H9 (cell line): ENCODE measurements around the gene SCAF8. TPM values are rescaled to one million over a fixed set of nuclear protein-coding genes. Genes with fewer than 3 reads are reported as not detected.

Source experiments
- DNase-seq: peaks from one replicate; pipeline ENCODE4 v3.0.0-alpha.2; 2017
- H2AFZ ChIP-seq: one replicate; pipeline ENCODE4 v1.6.1; 2013; ENCODE audit warnings: mild to moderate bottlenecking, low read length, control low read depth, moderate library complexity
- H2AK5ac ChIP-seq: 2 replicates; pipeline ENCODE4 v1.6.1; 2013; ENCODE audit warnings: low read length, control low read depth, mixed read lengths; ENCODE audit not compliant: insufficient read length
- H2BK120ac ChIP-seq: one replicate; pipeline ENCODE4 v1.6.1; 2013; ENCODE audit warnings: low read depth, mild to moderate bottlenecking, low read length, control low read depth, inconsistent platforms; ENCODE audit not compliant: poor library complexity, severe bottlenecking
- H2BK12ac ChIP-seq: 2 replicates; pipeline ENCODE4 v1.6.1; 2013; ENCODE audit warnings: low read length, control low read depth, mixed read lengths, low read depth; ENCODE audit not compliant: insufficient read length
- H2BK15ac ChIP-seq: 2 replicates; pipeline ENCODE4 v1.6.1; 2013; ENCODE audit warnings: low read depth, low read length, control low read depth
- H2BK20ac ChIP-seq: one replicate; pipeline ENCODE4 v1.6.1; 2013; ENCODE audit warnings: low read depth, mild to moderate bottlenecking, low read length, control low read depth, inconsistent platforms; ENCODE audit not compliant: poor library complexity, severe bottlenecking
- H2BK5ac ChIP-seq: 2 replicates; pipeline ENCODE4 v1.6.1; 2013; ENCODE audit warnings: low read length, control low read depth, mixed read lengths; ENCODE audit not compliant: insufficient read length
- H3K14ac ChIP-seq: 2 replicates; pipeline ENCODE4 v1.6.1; 2013; ENCODE audit warnings: low read length, control low read depth; ENCODE audit not compliant: insufficient read depth
- H3K18ac ChIP-seq: 2 replicates; pipeline ENCODE4 v1.6.1; 2013; ENCODE audit warnings: low read depth, mild to moderate bottlenecking, mixed read lengths, low read length, control low read depth; ENCODE audit not compliant: insufficient read length
- H3K23ac ChIP-seq: 2 replicates; pipeline ENCODE4 v1.6.1; 2013; ENCODE audit warnings: low read length, control low read depth, mixed read lengths, low read depth; ENCODE audit not compliant: insufficient read length
- H3K23me2 ChIP-seq: 2 replicates; pipeline ENCODE4 v1.6.1; 2013; ENCODE audit warnings: low read depth, mild to moderate bottlenecking, mixed read lengths, low read length, control low read depth; ENCODE audit not compliant: insufficient read length, poor library complexity, severe bottlenecking
- H3K27ac ChIP-seq: 2 replicates; pipeline ENCODE4 v1.5.1; 2013; ENCODE audit warnings: low read length, control low read depth, mixed read lengths, low read depth; ENCODE audit not compliant: insufficient read length
- H3K27me3 ChIP-seq: 2 replicates; pipeline ENCODE4 v1.6.1; 2013; ENCODE audit warnings: low read length, control low read depth, inconsistent platforms; ENCODE audit not compliant: insufficient read depth
- H3K4ac ChIP-seq: 2 replicates; pipeline ENCODE4 v1.6.1; 2013; ENCODE audit warnings: low read depth, mild to moderate bottlenecking, control low read depth, inconsistent platforms, low read length, moderate library complexity
- H3K4me1 ChIP-seq: 2 replicates; pipeline ENCODE4 v1.6.1; 2013; ENCODE audit warnings: low read length, control low read depth, inconsistent platforms; ENCODE audit not compliant: insufficient read depth
- H3K4me2 ChIP-seq: 2 replicates; pipeline ENCODE4 v1.6.1; 2013; ENCODE audit warnings: low read length, control low read depth, mixed read lengths; ENCODE audit not compliant: insufficient read length, insufficient read depth
- H3K56ac ChIP-seq: 2 replicates; pipeline ENCODE4 v1.6.1; 2013; ENCODE audit warnings: low read depth, mild to moderate bottlenecking, mixed read lengths, low read length, control low read depth; ENCODE audit not compliant: insufficient read length
- H3K79me1 ChIP-seq: 2 replicates; pipeline ENCODE4 v1.6.1; 2013; ENCODE audit warnings: low read depth, mild to moderate bottlenecking, moderate library complexity, low read length, control low read depth, inconsistent platforms; ENCODE audit not compliant: insufficient read depth, poor library complexity, severe bottlenecking
- H3K79me2 ChIP-seq: 2 replicates; pipeline ENCODE4 v1.6.1; 2013; ENCODE audit warnings: low read length, control low read depth, inconsistent platforms; ENCODE audit not compliant: insufficient read depth
- H3K9ac ChIP-seq: 2 replicates; pipeline ENCODE4 v1.6.1; 2013; ENCODE audit warnings: low read length, control low read depth, mixed read lengths; ENCODE audit not compliant: insufficient read length; ENCODE audit errors: extremely low read depth
- H3K9me3 ChIP-seq: one replicate; pipeline ENCODE4 v1.6.1; 2013; ENCODE audit warnings: low read depth, low read length, inconsistent platforms; ENCODE audit not compliant: control insufficient read depth
- H3T11ph ChIP-seq: one replicate; pipeline ENCODE4 v1.6.1; 2013; ENCODE audit warnings: mild to moderate bottlenecking, low read length, control low read depth, inconsistent platforms
- H4K20me1 ChIP-seq: one replicate; pipeline ENCODE4 v1.6.1; 2013; ENCODE audit not compliant: control insufficient read depth, insufficient read length, insufficient read depth
- H4K5ac ChIP-seq: 2 replicates; pipeline ENCODE4 v1.6.1; 2013; ENCODE audit warnings: low read depth, mild to moderate bottlenecking, mixed read lengths, low read length, control low read depth; ENCODE audit not compliant: insufficient read length
- H4K8ac ChIP-seq: replicated peaks from 2 replicates; pipeline ENCODE4 v1.6.1; 2013; ENCODE audit warnings: low read length, control low read depth, mixed read lengths, low read depth; ENCODE audit not compliant: insufficient read length
- H4K91ac ChIP-seq: 2 replicates; pipeline ENCODE4 v1.6.1; 2013; ENCODE audit warnings: low read depth, mild to moderate bottlenecking, moderate library complexity, mixed read lengths, low read length, control low read depth; ENCODE audit not compliant: insufficient read length
- H3K27ac Mint-ChIP-seq, 3 experiments: 2 replicates in 2 of 3; 3 replicates in 1 of 3; pipeline ENCODE4 v1.8.0; 2020 to 2021; ENCODE audit warnings: mixed read lengths in 3 of 3, mild to moderate bottlenecking in 1 of 3, moderate library complexity in 1 of 3
- H3K27me3 Mint-ChIP-seq: 2 replicates; pipeline ENCODE4 v1.8.0; 2021; ENCODE audit warnings: low read depth, mild to moderate bottlenecking, moderate library complexity, mixed read lengths
- H3K36me3 Mint-ChIP-seq, 3 experiments: 2 replicates in 2 of 3; 3 replicates in 1 of 3; pipeline ENCODE4 v1.8.0; 2020 to 2021; ENCODE audit warnings: low read depth in 3 of 3, mixed read lengths in 3 of 3; ENCODE audit not compliant: insufficient read depth in 1 of 3
- H3K4me1 Mint-ChIP-seq, 2 experiments: 2 replicates each; pipeline ENCODE4 v1.8.0; 2020; ENCODE audit warnings: mixed read lengths in 2 of 2
- H3K4me3 Mint-ChIP-seq, 2 experiments: 2 replicates in 1 of 2; 3 replicates in 1 of 2; pipeline ENCODE4 v1.8.0; 2020 to 2021; ENCODE audit warnings: mild to moderate bottlenecking in 2 of 2, mixed read lengths in 2 of 2, moderate library complexity in 1 of 2
- H3K9me3 Mint-ChIP-seq, 2 experiments: 2 replicates in 1 of 2; 3 replicates in 1 of 2; pipeline ENCODE4 v1.8.0; 2020; ENCODE audit warnings: mild to moderate bottlenecking in 2 of 2, mixed read lengths in 2 of 2, moderate library complexity in 1 of 2
- WGBS: extraction: QIAGEN DNeasy Blood & Tissue Kit; methylation state at CpG from one replicate; pipeline ENCODE4 v1.1.7; 2013; ENCODE audit warnings: missing lambda C conversion rate, low lambda C conversion rate, mixed read lengths; ENCODE audit not compliant: insufficient read length; ENCODE audit errors: extremely low coverage; 5-methylcytosine and 5-hydroxymethylcytosine counted together
- total RNA-seq: library from RNA; stranded (reverse); gene quantifications from 2 replicates; pipeline ENCODE4 v1.2.1, GENCODE V29; 2021
- TF ChIP-seq, protein P1 (sequence below): fragments of 200-600 bp; sonication (generic); conservative IDR thresholded peaks from 3 replicates; pipeline ENCODE4 v1.8.0; 2021; ENCODE audit warnings: antibody characterized with exemption, mild to moderate bottlenecking

SCAF8 gene
- total RNA-seq, 1 experiment from 2014 or later = 78.5 TPM

DNA sequence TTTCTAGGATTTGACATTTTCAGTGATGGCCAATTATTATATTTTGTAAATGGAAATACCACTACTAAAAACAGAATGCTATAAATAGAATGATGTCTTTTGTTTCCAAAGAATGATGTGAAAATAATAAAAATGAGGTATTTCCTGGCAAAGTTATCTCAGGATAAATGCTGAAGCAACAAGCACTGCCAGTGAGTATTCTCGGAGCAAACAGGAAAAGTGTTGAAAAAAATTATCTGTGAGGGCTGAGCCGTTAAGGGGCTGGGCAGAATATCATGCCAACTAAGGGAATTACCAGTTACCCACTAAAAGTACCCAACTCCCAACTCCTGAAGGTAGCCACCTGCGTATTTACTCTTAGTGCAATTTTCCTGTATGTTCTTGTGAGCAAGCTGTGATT lies 23.6 kb upstream of the SCAF8 start:
- no peak overlapping the region for H3T11ph ChIP-seq
- no peak overlapping the region for H3K9ac ChIP-seq
- no peak overlapping the region for H3K4ac ChIP-seq
- H4K20me1 ChIP-seq = no peaks in the 10 kb centered on the region
- no peak overlapping the region for H4K8ac ChIP-seq
- no peaks in the 10 kb centered on the region for H3K23me2 ChIP-seq
- H3K27me3 ChIP-seq = no peaks in the 10 kb centered on the region
- no peak overlapping the region for H2BK12ac ChIP-seq
- no peaks in the 10 kb centered on the region for H3K9me3 ChIP-seq
- no peak overlapping the region for H3K4me2 ChIP-seq
- H4K91ac ChIP-seq = no peak overlapping the region
- H2BK5ac ChIP-seq = no peak overlapping the region
- no peaks in the 10 kb centered on the region for H3K36me3 Mint-ChIP-seq
- H3K27ac ChIP-seq = no peak overlapping the region
- no peaks in the 10 kb centered on the region for H3K79me2 ChIP-seq
- H3K14ac ChIP-seq = no peak overlapping the region
- TF ChIP-seq, protein P1, sequence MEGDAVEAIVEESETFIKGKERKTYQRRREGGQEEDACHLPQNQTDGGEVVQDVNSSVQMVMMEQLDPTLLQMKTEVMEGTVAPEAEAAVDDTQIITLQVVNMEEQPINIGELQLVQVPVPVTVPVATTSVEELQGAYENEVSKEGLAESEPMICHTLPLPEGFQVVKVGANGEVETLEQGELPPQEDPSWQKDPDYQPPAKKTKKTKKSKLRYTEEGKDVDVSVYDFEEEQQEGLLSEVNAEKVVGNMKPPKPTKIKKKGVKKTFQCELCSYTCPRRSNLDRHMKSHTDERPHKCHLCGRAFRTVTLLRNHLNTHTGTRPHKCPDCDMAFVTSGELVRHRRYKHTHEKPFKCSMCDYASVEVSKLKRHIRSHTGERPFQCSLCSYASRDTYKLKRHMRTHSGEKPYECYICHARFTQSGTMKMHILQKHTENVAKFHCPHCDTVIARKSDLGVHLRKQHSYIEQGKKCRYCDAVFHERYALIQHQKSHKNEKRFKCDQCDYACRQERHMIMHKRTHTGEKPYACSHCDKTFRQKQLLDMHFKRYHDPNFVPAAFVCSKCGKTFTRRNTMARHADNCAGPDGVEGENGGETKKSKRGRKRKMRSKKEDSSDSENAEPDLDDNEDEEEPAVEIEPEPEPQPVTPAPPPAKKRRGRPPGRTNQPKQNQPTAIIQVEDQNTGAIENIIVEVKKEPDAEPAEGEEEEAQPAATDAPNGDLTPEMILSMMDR = no peak
- H3K4me1 Mint-ChIP-seq = peaks cover 0 to 5% of the 10 kb centered on the region in 2 experiments; a peak in 1 of 4 replicates
- H3K27me3 Mint-ChIP-seq = no peaks in the 10 kb centered on the region; the same call in 1 of the 2 replicates
- H3K18ac ChIP-seq = no peak overlapping the region
- DNase-seq = no peak
- no peaks in the 10 kb centered on the region for H3K4me1 ChIP-seq
- H2BK15ac ChIP-seq = no peak overlapping the region
- no peak overlapping the region for H3K56ac ChIP-seq
- H3K23ac ChIP-seq = no peak overlapping the region
- H3K4me3 Mint-ChIP-seq = no peak overlapping the region
- no peaks in the 10 kb centered on the region for H3K79me1 ChIP-seq
- no peak overlapping the region for H2BK20ac ChIP-seq
- no peak overlapping the region for H2AFZ ChIP-seq
- H2AK5ac ChIP-seq = no peak overlapping the region
- no CpG with 5 or more reads among the region's 3 CpGs for WGBS
- no peak overlapping the region for H3K27ac Mint-ChIP-seq
- no peak overlapping the region for H4K5ac ChIP-seq
- H3K9me3 Mint-ChIP-seq = 0 out of 5 replicates have a peak, but pooled peaks cover 0 to 2% of the 10 kb centered on the region in 2 experiments
- H2BK120ac ChIP-seq = no peak overlapping the region
